Retinal pigment epithelial cell (primary cell): Measurements from ENCODE around the gene AEN.
"Not testable (repeated sequence)": the region's sequence is repeated elsewhere in the genome, so short reads cannot be mapped to it uniquely, and the experiment has no call there.

Experiments used
- DNase-seq: peaks from one replicate; pipeline ENCODE4 v3.0.0-alpha.2; 2010; ENCODE audit warnings: low read depth
- H3K4me3 ChIP-seq: 2 replicates; pipeline ENCODE4 v1.5.1; 2011; ENCODE audit warnings: mild to moderate bottlenecking, low read length, control low read depth, moderate library complexity
- TF ChIP-seq, protein P1 (sequence below): conservative IDR thresholded peaks from 2 replicates; pipeline ENCODE4 v1.5.1; 2011; ENCODE audit warnings: low read depth, low read length, control low read depth, inconsistent platforms

AEN gene

GRCh38 chr15:88630798-88631463 is 9.8 kb downstream of the AEN start:
- no peak for DNase-seq
- no peak overlapping the region for H3K4me3 ChIP-seq
- TF ChIP-seq, protein P1, sequence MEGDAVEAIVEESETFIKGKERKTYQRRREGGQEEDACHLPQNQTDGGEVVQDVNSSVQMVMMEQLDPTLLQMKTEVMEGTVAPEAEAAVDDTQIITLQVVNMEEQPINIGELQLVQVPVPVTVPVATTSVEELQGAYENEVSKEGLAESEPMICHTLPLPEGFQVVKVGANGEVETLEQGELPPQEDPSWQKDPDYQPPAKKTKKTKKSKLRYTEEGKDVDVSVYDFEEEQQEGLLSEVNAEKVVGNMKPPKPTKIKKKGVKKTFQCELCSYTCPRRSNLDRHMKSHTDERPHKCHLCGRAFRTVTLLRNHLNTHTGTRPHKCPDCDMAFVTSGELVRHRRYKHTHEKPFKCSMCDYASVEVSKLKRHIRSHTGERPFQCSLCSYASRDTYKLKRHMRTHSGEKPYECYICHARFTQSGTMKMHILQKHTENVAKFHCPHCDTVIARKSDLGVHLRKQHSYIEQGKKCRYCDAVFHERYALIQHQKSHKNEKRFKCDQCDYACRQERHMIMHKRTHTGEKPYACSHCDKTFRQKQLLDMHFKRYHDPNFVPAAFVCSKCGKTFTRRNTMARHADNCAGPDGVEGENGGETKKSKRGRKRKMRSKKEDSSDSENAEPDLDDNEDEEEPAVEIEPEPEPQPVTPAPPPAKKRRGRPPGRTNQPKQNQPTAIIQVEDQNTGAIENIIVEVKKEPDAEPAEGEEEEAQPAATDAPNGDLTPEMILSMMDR = no peak

GRCh38 chr15:88631464-88632028 is 10.4 kb downstream of the AEN start:
- TF ChIP-seq, protein P1 = no peak

GRCh38 chr15:88632797-88633196 is 11.7 kb downstream of the AEN start:
- not testable (repeated sequence) for DNase-seq, H3K4me3 ChIP-seq

More at GRCh38 chr15:88631464-88632028, 10.4 kb downstream of the AEN start:
- DNase-seq = no peak
- no peak overlapping the region for H3K4me3 ChIP-seq

DNA sequence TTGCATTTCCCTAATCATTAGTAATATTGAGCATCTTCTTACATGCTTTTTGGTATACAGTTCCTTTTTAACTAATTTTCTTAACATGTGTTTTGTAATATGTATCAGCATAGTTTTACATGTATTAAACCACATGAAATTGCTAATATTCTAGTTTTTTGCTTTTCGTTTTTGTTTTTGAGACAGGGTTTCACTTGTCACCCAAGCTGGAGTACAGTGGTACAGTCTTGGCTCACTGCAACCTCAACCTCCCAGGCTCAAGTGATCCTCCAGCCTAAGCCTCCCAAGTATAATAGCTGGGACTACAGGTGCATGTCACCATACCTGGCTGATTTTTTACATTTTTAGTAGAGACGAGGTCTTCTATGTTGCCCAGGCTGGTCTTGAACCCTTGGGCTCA is 13.3 kb downstream of the AEN start:
- H3K4me3 ChIP-seq = no peak overlapping the region
- TF ChIP-seq, protein P1 = no peak
- DNase-seq = no peak

DNA sequence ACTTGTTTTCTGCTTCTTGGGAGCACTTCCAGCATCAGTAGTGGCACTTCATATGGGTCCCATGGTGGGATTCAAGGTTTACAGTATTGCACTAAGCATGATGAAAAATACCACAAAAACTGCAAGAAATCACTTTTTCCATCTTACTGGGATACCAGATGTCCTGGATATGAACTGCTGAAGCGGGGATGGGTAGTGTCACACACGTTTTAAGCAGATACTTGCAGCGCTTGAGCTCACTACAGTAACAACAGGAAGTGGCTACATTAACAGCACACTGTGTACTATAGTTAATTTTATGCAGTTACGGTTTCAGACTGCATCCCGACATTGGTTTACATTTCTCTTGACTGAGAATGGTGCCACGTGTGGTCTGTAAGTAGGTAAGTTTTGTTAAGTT is 14.2 kb downstream of the AEN start:
- DNase-seq = no peak
- TF ChIP-seq, protein P1 = no peak
- H3K4me3 ChIP-seq = no peak overlapping the region

DNA sequence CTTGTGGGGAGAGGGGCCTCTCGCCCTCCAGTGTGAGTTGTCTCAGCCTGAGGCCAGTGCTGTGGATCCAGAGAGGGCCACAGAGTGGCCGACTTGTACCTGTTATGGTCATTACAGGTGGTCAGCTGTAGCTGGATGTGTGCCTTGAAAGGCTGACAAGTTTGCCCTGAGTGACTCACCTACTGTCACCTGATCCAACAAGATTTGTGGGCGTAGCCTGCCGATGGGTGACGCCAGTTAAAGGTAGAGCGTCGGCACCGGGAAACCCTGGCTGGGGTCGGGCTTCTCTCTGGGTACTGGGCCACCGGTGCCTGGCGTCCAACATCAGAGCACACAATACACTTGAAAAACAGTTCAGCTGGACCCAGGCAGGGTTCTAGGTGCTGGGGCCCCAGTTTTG is 14.9 kb downstream of the AEN start:
- DNase-seq = no peak
- TF ChIP-seq, protein P1 = no peak
- H3K4me3 ChIP-seq = no peak overlapping the region

- no peak overlapping the region for H3K4me3 ChIP-seq
- DNase-seq = no peak
- TF ChIP-seq, protein P1 = no peak
Observed at GRCh38 chr15:88636654-88637053, 15.5 kb downstream of the AEN start.

DNA sequence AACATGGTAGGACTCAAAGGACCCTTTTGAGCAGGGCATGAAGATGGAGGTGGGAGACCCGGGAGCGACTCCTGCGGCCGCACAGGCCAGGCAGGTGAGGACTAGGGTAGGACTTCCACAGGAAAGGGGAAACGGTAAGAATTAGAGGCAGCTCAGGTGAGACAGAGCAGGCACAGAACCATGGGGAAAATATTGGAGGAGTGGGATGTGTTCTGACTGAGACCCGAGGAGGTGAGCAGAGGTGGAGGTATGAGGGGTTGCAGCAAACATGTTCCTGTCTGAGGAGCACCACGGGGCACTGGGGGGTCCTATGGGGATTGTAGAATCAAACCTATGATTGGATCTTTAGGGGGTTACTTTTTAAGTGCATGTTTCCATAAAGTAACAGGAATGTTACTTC is 16.3 kb downstream of the AEN start:
- no peak for DNase-seq
- H3K4me3 ChIP-seq = no peak overlapping the region

More for the DNA sequence above, 16.3 kb downstream of the AEN start:
- TF ChIP-seq, protein P1 = no peak
